HG03039 (cell line): ENCODE results near the gene RSRC1.
"Not testable (repeated sequence)": the region's sequence is repeated elsewhere in the genome, so short reads cannot be mapped to it uniquely, and the experiment has no call there.

Experiments used
- ATAC-seq: cut with Tn5 transposase; IDR thresholded peaks from one replicate; pipeline ENCODE4 v1.9.1; 2021; ENCODE audit warnings: mild to moderate bottlenecking, moderate library complexity; ENCODE audit not compliant: unreplicated experiment

The RSRC1 gene

DNA sequence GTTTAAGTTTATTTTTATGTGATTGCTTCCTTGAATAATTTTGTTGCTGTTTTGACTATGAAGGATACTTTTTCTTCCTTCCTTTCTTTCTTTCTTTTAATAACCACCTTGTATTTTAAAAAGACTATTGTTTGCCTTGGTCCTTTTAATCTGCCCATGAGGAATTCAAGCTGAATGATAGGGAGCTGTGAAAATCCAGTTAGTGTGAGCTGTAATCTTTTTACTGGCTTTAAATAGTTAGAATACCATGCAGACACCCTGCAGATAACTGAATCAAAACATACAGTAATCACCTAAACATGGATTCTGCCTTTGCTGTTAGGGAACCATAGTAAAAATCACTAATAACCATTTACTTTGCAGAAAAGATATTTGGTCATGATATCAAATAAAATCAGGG is 110.7 kb downstream of the RSRC1 start:
- no peak for ATAC-seq

GRCh38 chr3:158221426-158221825 is 111.5 kb downstream of the RSRC1 start:
- no peak for ATAC-seq

DNA sequence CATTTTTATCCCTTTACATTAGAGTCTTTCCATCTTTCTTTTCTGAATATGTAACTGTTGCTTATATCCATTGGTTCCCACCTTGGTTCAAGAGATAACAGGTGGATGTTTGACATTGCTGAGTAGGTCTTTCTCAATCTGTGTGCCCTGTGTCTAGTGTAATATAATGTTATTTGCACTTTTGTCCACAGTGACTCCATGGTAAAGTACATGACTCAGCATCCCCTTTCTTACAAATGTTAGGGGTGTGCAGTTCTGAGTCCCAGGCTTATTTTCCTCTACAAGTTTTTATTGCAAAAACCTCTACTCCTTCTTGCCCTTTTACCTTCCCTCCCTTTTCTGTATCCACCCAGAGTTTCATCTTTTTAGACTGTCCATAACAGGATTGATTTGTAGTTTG is 116.5 kb downstream of the RSRC1 start:
- ATAC-seq: no peak

- ATAC-seq: not testable (repeated sequence)
Observed at GRCh38 chr3:158228942-158229341, 119.1 kb downstream of the RSRC1 start.

DNA sequence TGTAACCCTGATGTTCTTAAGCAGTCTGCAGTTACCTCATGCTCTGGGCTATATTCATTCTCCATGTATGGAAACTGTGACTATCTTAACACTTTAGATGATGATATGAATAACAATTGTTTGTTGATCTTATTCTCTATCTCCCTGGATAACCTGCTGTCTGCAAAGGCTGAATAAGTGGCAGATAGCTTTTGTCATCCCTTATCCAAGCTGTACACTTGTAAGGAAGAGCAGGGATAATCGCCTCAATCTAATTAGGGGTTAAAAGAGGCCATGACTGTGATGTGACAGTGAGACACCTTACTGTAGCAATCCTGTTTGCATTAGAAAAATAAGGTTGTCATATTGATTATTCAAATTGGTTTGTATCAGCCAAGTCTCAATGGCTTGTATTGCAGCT is 123.9 kb downstream of the RSRC1 start:
- no peak for ATAC-seq

DNA sequence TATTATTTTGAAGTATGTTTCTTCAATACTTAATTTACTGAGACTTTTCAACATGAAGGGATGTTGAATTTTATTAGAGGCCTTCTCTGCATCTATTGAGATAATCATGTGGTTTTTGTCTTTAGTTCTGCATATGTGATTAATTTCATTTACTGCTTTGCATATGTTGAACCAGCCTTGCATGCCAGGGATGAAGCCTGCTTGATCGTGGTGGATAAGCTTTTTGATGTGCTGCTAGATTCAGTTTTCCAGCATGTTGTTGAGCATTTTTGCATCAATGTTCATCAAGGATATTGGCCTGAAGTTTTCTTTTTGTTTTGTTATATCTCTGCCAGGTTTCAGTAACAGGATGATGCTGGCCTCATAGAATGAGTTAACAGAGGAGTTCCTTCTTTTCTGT is 134.4 kb downstream of the RSRC1 start:
- ATAC-seq: no peak

DNA sequence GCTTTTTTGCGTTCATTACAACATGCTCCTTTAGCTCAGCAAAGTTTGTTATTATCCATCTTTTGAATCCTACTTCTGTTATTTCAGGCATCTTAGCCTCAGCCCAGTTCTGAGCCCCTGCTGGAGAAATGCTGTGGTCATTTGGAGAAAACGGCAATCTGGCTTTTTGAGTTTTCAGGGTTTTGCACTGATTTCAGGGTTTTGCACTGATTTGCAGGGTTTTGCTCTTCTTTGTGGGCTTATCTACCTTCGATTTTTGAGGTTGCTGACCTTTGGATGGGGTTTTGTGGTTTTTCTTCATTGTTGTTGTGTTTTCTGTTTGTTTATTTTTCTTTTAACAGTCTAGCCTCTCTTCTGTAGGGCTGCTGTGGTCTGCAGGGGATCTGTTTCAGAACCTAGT is 137.4 kb downstream of the RSRC1 start:
- ATAC-seq: no peak

DNA sequence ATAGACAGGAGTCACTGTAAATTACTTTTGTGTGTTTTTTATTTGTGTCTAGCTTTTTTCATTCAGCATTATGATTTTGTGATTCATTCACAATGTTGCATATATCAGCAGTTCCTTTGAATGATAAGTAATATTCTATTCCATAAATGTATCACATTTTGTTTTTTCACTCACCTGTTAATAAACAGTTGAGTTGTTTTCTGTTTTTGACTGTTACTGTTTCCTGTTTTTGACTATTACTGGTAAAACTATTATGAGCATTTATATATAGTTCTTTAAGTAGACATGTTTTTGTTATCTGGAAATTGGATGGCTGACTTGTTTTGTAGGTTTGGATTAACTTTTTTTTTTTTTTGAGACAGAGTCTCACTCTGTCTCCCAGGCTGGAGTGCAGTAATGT is 138.4 kb downstream of the RSRC1 start:
- ATAC-seq: no peak

DNA sequence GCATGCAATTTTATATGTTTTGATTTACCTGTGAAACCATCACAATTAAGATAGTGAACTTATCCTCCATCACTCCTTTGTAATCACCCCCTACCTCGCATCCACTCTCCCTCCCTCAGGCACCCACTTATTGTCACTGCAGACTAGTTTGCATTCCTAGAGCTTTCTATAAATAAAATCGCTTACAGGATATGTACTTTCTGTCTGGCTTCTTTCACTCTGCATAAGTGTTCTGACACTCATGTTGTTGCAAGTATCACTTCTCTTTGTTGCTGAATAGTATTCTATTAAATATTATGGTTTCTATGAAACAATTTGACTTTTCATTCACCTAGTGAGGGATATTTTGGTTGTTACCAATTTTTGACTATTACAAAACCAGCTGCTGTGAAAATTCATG is 139.3 kb downstream of the RSRC1 start:
- no peak for ATAC-seq

GRCh38 chr3:158258619-158259018 is 148.7 kb downstream of the RSRC1 start:
- ATAC-seq: no peak

GRCh38 chr3:158260392-158260791 is 150.5 kb downstream of the RSRC1 start:
- ATAC-seq: no peak

GRCh38 chr3:158261371-158261991 is 151.6 kb downstream of the RSRC1 start:
- ATAC-seq: no peak

- no peak for ATAC-seq
Observed at GRCh38 chr3:158264894-158265293, 155.0 kb downstream of the RSRC1 start.

GRCh38 chr3:158267015-158267414 is 157.1 kb downstream of the RSRC1 start:
- ATAC-seq: no peak

- no peak for ATAC-seq
Observed at GRCh38 chr3:158269942-158270341, 160.1 kb downstream of the RSRC1 start.

DNA sequence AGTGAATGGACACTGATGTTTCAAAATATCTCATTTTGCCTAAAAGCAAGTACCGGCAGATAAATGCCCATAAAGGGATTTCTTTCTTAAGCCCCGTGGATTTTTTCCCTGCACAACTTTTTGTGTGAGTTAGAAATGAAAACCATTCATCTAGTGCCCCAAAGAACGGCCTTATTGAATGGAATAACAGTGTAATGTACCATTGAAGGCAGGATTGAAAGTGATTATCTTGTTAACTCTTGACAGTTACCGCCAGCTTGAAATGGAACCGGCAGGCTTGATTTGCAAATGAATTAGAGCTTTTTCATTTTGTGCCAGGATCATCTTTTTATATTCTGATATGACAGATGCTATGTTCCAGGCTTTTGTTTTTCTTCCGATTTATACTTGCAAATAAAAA is 162.2 kb downstream of the RSRC1 start:
- ATAC-seq: no peak

DNA sequence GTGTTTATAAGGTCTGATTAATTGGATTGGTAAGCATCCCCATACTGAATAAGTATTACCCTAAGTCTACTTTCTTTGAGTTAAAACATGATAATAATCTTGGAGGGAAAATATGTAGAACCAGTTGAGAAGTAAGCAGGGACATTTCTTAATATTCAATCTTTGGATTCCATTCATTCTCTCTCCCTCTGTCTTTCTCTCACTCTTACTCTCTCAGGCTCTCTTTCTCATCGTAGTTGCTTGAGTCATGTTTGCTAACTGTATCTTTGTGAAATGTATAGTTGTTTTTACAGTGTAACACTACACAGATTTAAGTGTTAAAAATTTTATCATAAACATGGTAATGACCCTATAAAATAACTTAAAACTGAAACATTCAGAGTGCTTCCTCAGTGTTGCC is 163.8 kb downstream of the RSRC1 start:
- no peak for ATAC-seq

DNA sequence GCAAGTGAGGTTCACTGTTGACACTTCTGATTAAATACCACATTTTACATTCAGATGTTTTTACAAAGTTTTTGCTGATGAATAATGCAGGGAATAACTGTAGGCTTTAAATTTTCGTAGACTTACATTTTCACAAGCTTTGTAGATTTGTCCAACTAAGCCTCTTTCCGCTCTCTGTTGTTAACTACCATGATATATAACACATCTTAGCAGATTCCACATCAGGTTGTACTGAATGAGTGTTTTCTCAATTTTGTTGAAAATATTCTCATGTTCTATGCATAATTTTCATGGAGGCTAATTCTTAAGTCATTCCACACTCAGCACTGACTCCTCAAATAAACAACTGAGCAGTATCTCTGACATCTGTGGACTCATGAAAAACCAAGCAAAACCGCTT is 168.3 kb downstream of the RSRC1 start:
- ATAC-seq: no peak

- no peak for ATAC-seq
Observed at GRCh38 chr3:158279609-158280008, 169.7 kb downstream of the RSRC1 start.

DNA sequence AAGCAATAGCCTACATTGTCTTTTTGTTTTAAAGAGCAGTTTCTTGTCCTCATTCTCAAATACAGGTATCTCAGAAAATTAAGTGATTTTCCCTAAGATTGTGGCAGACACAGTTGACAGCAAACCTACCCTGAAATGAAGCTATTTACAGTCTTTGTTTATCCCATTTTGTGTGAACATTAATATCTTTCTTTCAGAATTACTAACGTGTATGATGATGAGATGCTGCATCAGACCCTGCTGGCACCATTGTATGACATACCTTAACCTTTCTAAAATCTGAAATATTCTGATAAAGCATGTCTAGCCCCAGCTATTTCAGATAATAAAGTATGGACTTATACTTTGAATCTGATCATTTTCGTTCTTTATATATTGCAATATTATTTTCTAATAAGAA is 185.9 kb downstream of the RSRC1 start:
- ATAC-seq: no peak

DNA sequence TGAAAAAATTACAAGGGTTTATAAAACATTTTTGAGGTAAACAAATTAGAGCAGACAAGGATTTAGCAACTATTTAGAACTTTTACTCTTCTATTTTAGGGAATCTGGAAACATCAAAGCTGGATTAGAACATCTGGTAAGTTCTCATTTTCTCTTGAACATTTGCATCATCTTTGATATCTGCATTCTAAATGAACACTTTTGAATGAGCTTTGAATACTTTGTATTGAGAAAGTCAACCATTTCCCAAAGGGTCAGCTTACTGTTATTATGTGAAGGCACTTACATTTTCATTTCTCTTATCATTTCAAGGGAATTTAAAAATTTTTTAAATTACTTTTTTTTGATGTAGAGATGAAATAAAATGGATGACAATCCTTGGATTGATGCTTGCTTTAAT is 188.1 kb downstream of the RSRC1 start:
- no peak for ATAC-seq

DNA sequence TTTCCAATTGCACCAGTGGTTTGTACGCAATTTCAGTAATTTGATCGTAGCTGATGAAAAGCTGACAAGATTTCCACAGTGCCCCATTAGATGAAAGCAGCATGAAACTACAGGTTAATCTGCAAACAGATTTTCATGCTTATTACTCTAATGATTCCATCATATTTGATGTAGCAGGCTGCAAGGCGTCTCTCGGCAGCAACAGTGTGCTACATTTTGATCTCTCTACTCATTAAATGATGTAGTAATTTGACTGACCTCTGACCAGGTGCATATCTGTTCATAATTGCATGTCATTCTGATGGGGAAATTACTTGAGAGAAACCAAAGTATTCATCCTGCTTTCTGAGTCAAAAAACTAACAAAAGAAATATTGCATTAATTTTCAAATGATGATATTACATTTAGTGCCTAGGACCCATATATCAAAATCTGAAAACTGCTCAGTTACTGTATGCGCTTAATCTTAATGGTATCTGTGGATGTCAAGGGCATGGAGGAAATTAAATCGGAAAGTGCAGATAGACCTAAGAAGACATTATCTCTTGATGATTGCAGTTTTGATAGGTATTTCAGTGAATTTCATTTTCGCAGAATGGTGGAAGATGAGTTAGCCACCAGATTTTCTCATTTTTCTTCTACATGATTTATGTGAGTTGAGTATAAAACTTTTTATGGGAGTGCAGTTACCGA is 198.5 kb downstream of the RSRC1 start:
- no peak for ATAC-seq

- no peak for ATAC-seq
Observed at GRCh38 chr3:158312560-158313141, 202.8 kb downstream of the RSRC1 start.
